Thymus (tissue), 11 donors: ENCODE results near the gene MACROD2. TPM values are rescaled to one million over a fixed set of nuclear protein-coding genes. Genes with fewer than 3 reads are reported as not detected.

Source experiments
- DNase-seq, 9 donors: peaks; one replicate each; pipeline ENCODE4 v3.0.0-alpha.2; 2013; ENCODE audit warnings: low spot score in 9 of 9, low read depth in 6 of 9, missing footprints in 1 of 9
- H3K27ac ChIP-seq, 2 donors: one replicate each; pipeline ENCODE4 v1.5.1; 2013; ENCODE audit warnings: control low read depth in 1 of 2, low read depth in 1 of 2, low read length in 1 of 2, mild to moderate bottlenecking in 1 of 2, moderate library complexity in 1 of 2
- H3K27me3 ChIP-seq, 2 donors: one replicate each; pipeline ENCODE4 v1.5.1; 2013; ENCODE audit warnings: low read length in 1 of 2; ENCODE audit not compliant: control insufficient read depth in 2 of 2, insufficient read depth in 1 of 2
- H3K36me3 ChIP-seq, 2 donors: one replicate each; pipeline ENCODE4 v1.5.1; 2013; ENCODE audit warnings: low read length in 1 of 2, mild to moderate bottlenecking in 1 of 2, moderate library complexity in 1 of 2; ENCODE audit not compliant: control insufficient read depth in 2 of 2, insufficient read depth in 2 of 2
- H3K4me1 ChIP-seq, 2 donors: one replicate each; pipeline ENCODE4 v1.5.1; 2013; ENCODE audit warnings: low read length in 2 of 2; ENCODE audit not compliant: control insufficient read depth in 2 of 2, insufficient read depth in 2 of 2
- H3K4me3 ChIP-seq, 2 donors: one replicate each; pipeline ENCODE4 v1.5.1; 2013; ENCODE audit warnings: low read length in 2 of 2, control low read depth in 1 of 2, mild to moderate bottlenecking in 1 of 2
- H3K9me3 ChIP-seq, 2 donors: one replicate each; pipeline ENCODE4 v1.5.1; 2013; ENCODE audit warnings: low read length in 1 of 2, mild to moderate bottlenecking in 1 of 2; ENCODE audit not compliant: control insufficient read depth in 2 of 2, insufficient read depth in 1 of 2
- WGBS: extraction: QIAGEN DNeasy Blood & Tissue Kit; methylation state at CpG from one replicate; pipeline ENCODE4 v1.1.7; 2013; 5-methylcytosine and 5-hydroxymethylcytosine counted together
- polyA plus RNA-seq: library from polyadenylated mRNA; stranded (reverse); fragments of 200-250 nt; gene quantifications from one replicate; pipeline ENCODE4 v1.2.3, GENCODE V29; 2013
- total RNA-seq: library from RNA; stranded (reverse); fragments of 120-200 nt; gene quantifications from one replicate; pipeline ENCODE4 v1.2.4, GENCODE V29; 2013
- donor health status: healthy.

The MACROD2 gene
- total and polyA plus RNA-seq, 2 donors, result 1.6 to 4.2 TPM

DNA sequence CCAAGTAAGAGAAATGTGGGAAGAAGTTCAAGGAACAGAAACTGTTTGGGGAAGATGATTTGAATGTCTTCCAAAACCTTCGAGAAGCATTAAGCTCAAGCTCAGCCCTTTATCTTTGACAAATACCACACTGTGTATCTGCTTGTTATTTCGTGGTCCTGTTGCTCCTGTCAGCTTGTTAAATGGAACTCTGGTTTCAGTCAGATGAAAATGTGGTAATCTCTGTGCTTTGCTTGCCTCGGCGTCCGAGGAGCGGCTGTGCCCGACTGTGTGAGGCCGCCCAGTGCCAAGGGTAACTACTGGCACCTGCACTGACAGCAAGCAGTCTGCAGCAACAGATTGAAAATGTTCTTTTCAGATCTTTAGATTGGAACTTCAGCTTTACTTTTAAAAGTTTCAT is 920.0 kb downstream of the MACROD2 start:
- H3K27me3 ChIP-seq, result no peaks in the 10 kb centered on the region
- H3K27ac ChIP-seq, result no peak overlapping the region
- H3K4me1 ChIP-seq, result no peaks in the 10 kb centered on the region
- no peak for DNase-seq
- H3K4me3 ChIP-seq, result no peak overlapping the region
- no peaks in the 10 kb centered on the region for H3K9me3 ChIP-seq
- WGBS, result 89% methylated on average over 8 of the region's 8 CpGs
- no peaks in the 10 kb centered on the region for H3K36me3 ChIP-seq

DNA sequence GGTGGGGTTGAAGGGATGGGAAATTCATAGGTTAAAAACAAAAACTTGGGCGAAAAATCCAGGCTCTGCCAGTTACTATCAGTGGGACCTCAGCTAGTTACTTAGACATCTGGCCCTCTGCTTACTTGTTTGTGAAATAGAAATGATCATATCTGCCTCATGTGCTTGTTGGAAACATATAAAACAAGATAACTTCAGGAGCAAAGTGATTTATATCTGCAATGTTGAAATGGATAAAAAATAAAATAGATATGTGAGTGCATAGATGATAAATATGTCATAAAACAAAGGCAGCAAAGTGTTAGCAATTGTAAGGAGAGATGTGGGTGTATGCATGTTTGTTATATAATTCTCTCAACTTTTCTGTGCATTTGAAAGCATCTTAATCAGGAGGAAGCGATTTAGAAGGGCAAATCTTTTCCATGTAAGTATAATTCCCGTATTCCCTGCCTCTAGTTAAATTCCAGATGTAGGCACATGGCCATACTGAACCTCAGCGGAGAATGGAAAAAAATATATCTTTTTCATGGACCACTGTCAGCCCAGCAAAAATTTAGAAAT is 921.1 kb downstream of the MACROD2 start:
- WGBS, result 92% methylated on average over 4 of the region's 4 CpGs
- Histone ChIP-seq H3K4me1 (no peaks in the 10 kb centered on the region), H3K36me3 (no peaks in the 10 kb centered on the region), H3K27me3 (no peaks in the 10 kb centered on the region), H3K9me3 (no peaks in the 10 kb centered on the region), H3K27ac (no peak overlapping the region), H3K4me3 (no peak overlapping the region)
- DNase-seq, result no peak

- H3K9me3 ChIP-seq, result no peaks in the 10 kb centered on the region
- H3K4me3 ChIP-seq, result no peak overlapping the region
- no peaks in the 10 kb centered on the region for H3K4me1 ChIP-seq
- H3K27me3 ChIP-seq, result no peaks in the 10 kb centered on the region
- WGBS, result 94% methylated on average over 1 of the region's 1 CpG
- no peak for DNase-seq
- H3K36me3 ChIP-seq, result no peaks in the 10 kb centered on the region
- H3K27ac ChIP-seq, result no peak overlapping the region
These were observed 923.0 kb downstream of the MACROD2 start for GRCh38 chr20:14918281-14918680.

DNA sequence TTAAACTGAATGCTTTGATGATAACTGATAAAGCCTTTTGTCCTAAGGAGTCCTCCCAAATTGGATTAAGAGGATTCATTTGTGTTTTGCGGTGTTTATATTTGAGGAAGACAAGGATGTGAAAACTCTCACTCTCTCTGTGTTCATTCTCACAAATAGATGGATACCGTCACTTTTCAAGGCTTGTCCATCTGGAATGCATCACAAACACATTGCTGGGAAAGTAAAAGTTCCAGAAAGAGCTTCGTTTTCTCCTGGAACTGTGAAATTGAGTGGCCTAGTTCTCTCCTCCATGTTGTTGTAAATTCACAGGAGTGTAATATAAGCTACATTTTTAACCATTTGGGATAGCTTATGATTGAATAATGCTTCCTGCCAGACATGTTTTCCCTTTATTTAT is 923.7 kb downstream of the MACROD2 start:
- H3K27me3 ChIP-seq, result no peaks in the 10 kb centered on the region
- H3K9me3 ChIP-seq, result no peaks in the 10 kb centered on the region
- H3K27ac ChIP-seq, result no peak overlapping the region
- 87% methylated on average over 3 of the region's 3 CpGs for WGBS
- DNase-seq, result no peak
- H3K4me1 ChIP-seq, result no peaks in the 10 kb centered on the region
- no peak overlapping the region for H3K4me3 ChIP-seq
- no peaks in the 10 kb centered on the region for H3K36me3 ChIP-seq

- H3K27ac ChIP-seq, result no peak overlapping the region
- 21% methylated on average over 7 of the region's 7 CpGs for whole genome bisulfite sequencing
- H3K27me3 ChIP-seq, result no peaks in the 10 kb centered on the region
- H3K4me1 ChIP-seq, result no peaks in the 10 kb centered on the region
- no peak overlapping the region for H3K4me3 ChIP-seq
- H3K9me3 ChIP-seq, result no peaks in the 10 kb centered on the region
- no peaks in the 10 kb centered on the region for H3K36me3 ChIP-seq
- no peak for DNase-seq
These were observed 924.3 kb downstream of the MACROD2 start for GRCh38 chr20:14919501-14920081.

DNA sequence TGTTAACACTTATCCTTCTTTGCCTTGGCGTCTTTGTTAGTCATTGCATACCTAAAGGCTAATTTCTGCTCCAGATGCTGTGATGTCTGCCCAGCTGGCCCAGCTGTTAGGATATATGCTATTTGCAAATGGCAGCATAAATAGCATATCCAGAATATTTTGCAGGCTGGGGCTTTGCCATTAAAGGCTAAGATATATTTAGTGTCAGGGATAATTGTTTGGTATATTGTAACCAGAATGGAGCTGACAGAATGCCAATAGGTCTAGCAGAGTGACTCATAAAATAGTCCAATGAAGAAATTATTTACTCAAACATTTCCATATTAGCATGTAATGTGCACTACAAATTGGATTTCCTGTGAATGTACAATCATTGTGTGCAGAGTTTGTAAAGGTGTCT is 926.2 kb downstream of the MACROD2 start:
- H3K27me3 ChIP-seq, result no peaks in the 10 kb centered on the region
- no peaks in the 10 kb centered on the region for H3K4me1 ChIP-seq
- no peaks in the 10 kb centered on the region for H3K36me3 ChIP-seq
- H3K9me3 ChIP-seq, result no peaks in the 10 kb centered on the region
- no peak overlapping the region for H3K27ac ChIP-seq
- DNase-seq, result no peak
- H3K4me3 ChIP-seq, result no peak overlapping the region
- WGBS, result 95% methylated on average over 1 of the region's 1 CpG

GRCh38 chr20:14922503-14923267 is 927.4 kb downstream of the MACROD2 start:
- Histone ChIP-seq H3K36me3 (no peaks in the 10 kb centered on the region), H3K27me3 (no peaks in the 10 kb centered on the region), H3K9me3 (no peaks in the 10 kb centered on the region), H3K27ac (no peak overlapping the region), H3K4me3 (no peak overlapping the region), H3K4me1 (no peaks in the 10 kb centered on the region)
- no peak for DNase-seq
- WGBS, result 97% methylated on average over 5 of the region's 5 CpGs

- Histone ChIP-seq H3K9me3 (no peaks in the 10 kb centered on the region), H3K36me3 (no peaks in the 10 kb centered on the region), H3K27ac (no peak overlapping the region), H3K4me1 (no peaks in the 10 kb centered on the region), H3K4me3 (no peak overlapping the region), H3K27me3 (no peaks in the 10 kb centered on the region)
- DNase-seq, result no peak
- 78% methylated on average over 1 of the region's 1 CpG for WGBS
These were observed 929.1 kb downstream of the MACROD2 start for GRCh38 chr20:14924433-14924832.

GRCh38 chr20:14925300-14925699 is 930.0 kb downstream of the MACROD2 start:
- no peak overlapping the region for H3K4me3 ChIP-seq
- no peak overlapping the region for H3K27ac ChIP-seq
- WGBS, result 96% methylated on average over 1 of the region's 1 CpG
- no peak for DNase-seq
- no peaks in the 10 kb centered on the region for H3K36me3 ChIP-seq
- no peaks in the 10 kb centered on the region for H3K9me3 ChIP-seq
- no peaks in the 10 kb centered on the region for H3K4me1 ChIP-seq
- no peaks in the 10 kb centered on the region for H3K27me3 ChIP-seq
